OCI-LY7 (cell line): ENCODE results near the gene GPBAR1. TPM values are rescaled to one million over a fixed set of nuclear protein-coding genes. Genes with fewer than 3 reads are reported as not detected.

ENCODE experiments used
- BruUV-seq: library from RNA; stranded (reverse); fragments of 400-500 nt; replicated peaks from 2 replicates; lab custom pipeline; 2021; lab: Mats Ljungman, UMichigan
- CTCF ChIA-PET: fragments of 300-600 bp; sonication (Branson Sonifier 250); formaldehyde crosslinking; loops from one replicate; lab custom pipeline; 2022; ENCODE audit warnings: antibody characterized with exemption; ENCODE audit not compliant: unreplicated experiment; lab: Charles Lee
- POLR2A ChIA-PET: fragments of 300-600 bp; sonication (Branson Sonifier 250); formaldehyde crosslinking; loops from one replicate; lab custom pipeline; 2022; ENCODE audit warnings: antibody characterized with exemption; lab: Charles Lee
- DNase-seq: peaks from one replicate; pipeline ENCODE4 v3.0.0-alpha.2; 2015; ENCODE audit warnings: low spot score
- H2AFZ ChIP-seq: fragments of 200-600 bp; sonication (generic), shearing (Covaris generic); 2 replicates; pipeline ENCODE4 v1.6.1; 2014; ENCODE audit warnings: mild to moderate bottlenecking, antibody characterized with exemption, low read length, moderate library complexity
- H3K27ac ChIP-seq: fragments of 200-600 bp; sonication (generic); 2 replicates; pipeline ENCODE4 v1.5.1; 2014; ENCODE audit warnings: mixed run types, low read depth, mild to moderate bottlenecking, moderate library complexity, low read length, inconsistent platforms; ENCODE audit not compliant: poor library complexity, severe bottlenecking
- H3K36me3 ChIP-seq: fragments of 200-600 bp; sonication (generic); 2 replicates; pipeline ENCODE4 v1.6.1; 2014; ENCODE audit warnings: mild to moderate bottlenecking, antibody characterized with exemption, low read length, moderate library complexity, mixed read lengths; ENCODE audit not compliant: insufficient read depth
- H3K4me1 ChIP-seq: fragments of 200-600 bp; sonication (generic); 2 replicates; pipeline ENCODE4 v1.5.1; 2014; ENCODE audit warnings: mild to moderate bottlenecking, low read length; ENCODE audit not compliant: insufficient read depth, poor library complexity, severe bottlenecking
- H3K4me2 ChIP-seq: fragments of 200-600 bp; sonication (generic); 2 replicates; pipeline ENCODE4 v1.6.1; 2014; ENCODE audit warnings: mild to moderate bottlenecking, low read length
- H3K4me3 ChIP-seq: fragments of 200-600 bp; sonication (generic); 2 replicates; pipeline ENCODE4 v1.5.1; 2014; ENCODE audit warnings: mild to moderate bottlenecking, low read depth, low read length; ENCODE audit not compliant: poor library complexity, severe bottlenecking
- H3K79me2 ChIP-seq: fragments of 200-600 bp; sonication (generic); 2 replicates; pipeline ENCODE4 v1.6.1; 2016; ENCODE audit warnings: low read depth, mild to moderate bottlenecking, low read length, moderate library complexity, mixed read lengths; ENCODE audit not compliant: insufficient read depth
- H3K9me2 ChIP-seq: fragments of 200-600 bp; sonication (generic); 2 replicates; pipeline ENCODE4 v1.6.1; 2016; ENCODE audit warnings: mild to moderate bottlenecking, low read length, mixed read lengths; ENCODE audit not compliant: insufficient read depth
- H3K9me3 ChIP-seq: fragments of 200-600 bp; sonication (generic); 2 replicates; pipeline ENCODE4 v1.6.1; 2014; ENCODE audit warnings: mild to moderate bottlenecking, mixed run types, low read length, mixed read lengths
- H4K20me1 ChIP-seq: fragments of 200-600 bp; sonication (generic); 2 replicates; pipeline ENCODE4 v1.6.1; 2014; ENCODE audit warnings: mild to moderate bottlenecking, antibody characterized with exemption, low read length, moderate library complexity, mixed read lengths; ENCODE audit not compliant: insufficient read depth
- CTCF ChIP-seq: fragments of 200-600 bp; sonication (generic); conservative IDR thresholded peaks from 2 replicates; pipeline ENCODE4 v1.5.1; 2014; ENCODE audit warnings: mild to moderate bottlenecking, antibody characterized with exemption, low read length, moderate library complexity, mixed read lengths
- EZH2phosphoT487 ChIP-seq: fragments of 200-600 bp; sonication (generic); IDR thresholded peaks from 2 replicates; pipeline ENCODE4 v1.6.1; 2018; ENCODE audit warnings: low read depth, borderline replicate concordance, mild to moderate bottlenecking, mixed run types, antibody characterized with exemption, low read length, moderate library complexity, mixed read lengths
- intact Hi-C: fragments of 100-400 bp; cut with micrococcal nuclease; formaldehyde crosslinking; loops from one replicate; pipeline ENCODE4 v1.10.0; 2022; ENCODE audit not compliant: unreplicated experiment
- total RNA-seq, 2 experiments: library from RNA; depleted of rRNA in 1 of 2; stranded (reverse); fragments of >200 nt in 1 of 2; shearing (Covaris generic) in 1 of 2; gene quantifications; 2 replicates each; pipeline ENCODE4 v1.2.3, GENCODE V29; 2014 to 2022

The GPBAR1 gene
- total RNA-seq, 2 experiments from 2014 or later: 0.22 to 0.40 TPM

DNA sequence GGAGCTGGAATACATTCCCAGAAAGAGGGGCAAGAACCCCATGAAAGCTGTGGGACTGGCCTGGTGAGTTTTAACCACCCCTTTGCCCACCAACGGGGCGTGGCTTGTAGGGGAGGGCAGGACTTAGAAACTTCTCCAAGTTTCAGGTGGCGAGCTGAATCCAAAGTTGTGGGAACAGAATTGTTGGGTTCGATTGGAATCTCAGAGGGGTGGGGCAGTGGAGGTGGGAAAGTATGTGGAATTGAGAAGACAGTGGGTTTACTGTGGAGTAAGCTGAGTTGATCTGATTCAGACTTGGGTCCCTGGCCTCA lies 10.6 kb downstream of the GPBAR1 start:
- TF ChIP-seq EZH2phosphoT487 (no peak), CTCF (no peak)
- Histone ChIP-seq H3K4me1 (peaks cover 23% of the 10 kb centered on the region), H3K36me3 (peaks cover 48% of the 10 kb centered on the region), H3K27ac (peak overlapping the region; percentile 44), H3K79me2 (peaks cover 23% of the 10 kb centered on the region; the same call in 1 of the 2 replicates), H2AFZ (no peak overlapping the region), H3K4me2 (peak overlapping the region; percentile 86), H3K9me2 (no peaks in the 10 kb centered on the region), H3K9me3 (no peaks in the 10 kb centered on the region), H3K4me3 (peak overlapping the region; percentile 97), H4K20me1 (no peaks in the 10 kb centered on the region)
- no peak for DNase-seq
- no TSS peak for BruUV-seq
- ChIA-PET POLR2A (interaction anchor here (1.2 to 4.2 kb wide), 6 partner anchors 12 to 89 kb away, joined by 3 to 35 read pairs (median 5); no protein-coding TSS in a partner anchor), CTCF (interaction anchor here (0.6 to 3.3 kb wide), 4 partner anchors 14 to 85 kb away, joined by 3 to 17 read pairs (median 6); partner anchors contain the start of gene CATIP)
- intact Hi-C loops: loop anchor here (2.0 to 5.0 kb wide), 4 partner anchors 53 to 376 kb away; partner anchors contain the start of gene CXCR1

GRCh38 chr2:218271865-218272530 lies 11.2 kb downstream of the GPBAR1 start:
- Histone ChIP-seq H3K4me1 (peaks cover 23% of the 10 kb centered on the region), H3K4me2 (peak overlapping the region; percentile 86), H3K9me3 (no peaks in the 10 kb centered on the region), H3K79me2 (peaks cover 23% of the 10 kb centered on the region; the same call in 1 of the 2 replicates), H3K4me3 (peak overlapping the region; percentile 97), H2AFZ (no peak overlapping the region), H3K9me2 (no peaks in the 10 kb centered on the region), H4K20me1 (no peaks in the 10 kb centered on the region), H3K36me3 (peaks cover 48% of the 10 kb centered on the region), H3K27ac (peak overlapping the region; percentile 44)
- ChIA-PET POLR2A (interaction anchor here (0.5 to 4.2 kb wide), 9 partner anchors 11 to 130 kb away, joined by 3 to 35 read pairs (median 4); no protein-coding TSS in a partner anchor), CTCF (interaction anchor here (0.6 to 3.3 kb wide), 8 partner anchors 12 to 120 kb away, joined by 3 to 17 read pairs (median 3); partner anchors contain the start of gene CATIP)
- TF ChIP-seq EZH2phosphoT487: no peak
- TF ChIP-seq CTCF: no peak
- intact Hi-C loops: loop anchor here (1.0 to 5.0 kb wide), 8 partner anchors 15 to 375 kb away; partner anchors contain the start of gene CXCR1
- TSS peak; percentile 41 for BruUV-seq
- DNase-seq: peak; percentile 26
